Measurements from ENCODE around the gene RDH12. TPM values are rescaled to one million over a fixed set of nuclear protein-coding genes. Genes with fewer than 3 reads are reported as not detected.
A peak's percentile ranks its signal among the peaks of the same experiment; 100 is the strongest.

Gene RDH12
- total RNA-seq, 3 donors from 2014 or later, result not detected

DNA sequence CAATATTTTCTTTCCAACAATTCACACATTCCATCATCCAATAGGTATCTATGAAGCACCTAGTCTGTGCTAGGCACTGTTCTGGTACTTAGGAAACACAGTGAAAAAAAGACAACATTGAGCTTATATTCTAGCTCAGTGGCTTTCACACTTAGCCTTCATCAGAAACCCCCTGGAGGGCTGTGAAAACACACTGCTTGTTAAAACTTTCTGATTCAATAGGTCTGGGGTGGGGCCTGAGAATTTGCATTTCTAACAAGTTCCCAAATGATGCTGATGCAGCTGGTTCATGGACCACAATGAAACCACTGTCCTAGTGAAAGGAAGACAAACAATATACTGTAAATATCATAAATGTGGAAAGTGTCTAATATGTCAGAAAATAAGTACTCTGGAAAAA, 33.1 kb upstream of the RDH12 start:
- TF ChIP-seq, protein P1, sequence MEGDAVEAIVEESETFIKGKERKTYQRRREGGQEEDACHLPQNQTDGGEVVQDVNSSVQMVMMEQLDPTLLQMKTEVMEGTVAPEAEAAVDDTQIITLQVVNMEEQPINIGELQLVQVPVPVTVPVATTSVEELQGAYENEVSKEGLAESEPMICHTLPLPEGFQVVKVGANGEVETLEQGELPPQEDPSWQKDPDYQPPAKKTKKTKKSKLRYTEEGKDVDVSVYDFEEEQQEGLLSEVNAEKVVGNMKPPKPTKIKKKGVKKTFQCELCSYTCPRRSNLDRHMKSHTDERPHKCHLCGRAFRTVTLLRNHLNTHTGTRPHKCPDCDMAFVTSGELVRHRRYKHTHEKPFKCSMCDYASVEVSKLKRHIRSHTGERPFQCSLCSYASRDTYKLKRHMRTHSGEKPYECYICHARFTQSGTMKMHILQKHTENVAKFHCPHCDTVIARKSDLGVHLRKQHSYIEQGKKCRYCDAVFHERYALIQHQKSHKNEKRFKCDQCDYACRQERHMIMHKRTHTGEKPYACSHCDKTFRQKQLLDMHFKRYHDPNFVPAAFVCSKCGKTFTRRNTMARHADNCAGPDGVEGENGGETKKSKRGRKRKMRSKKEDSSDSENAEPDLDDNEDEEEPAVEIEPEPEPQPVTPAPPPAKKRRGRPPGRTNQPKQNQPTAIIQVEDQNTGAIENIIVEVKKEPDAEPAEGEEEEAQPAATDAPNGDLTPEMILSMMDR (IDR thresholded peaks at IDR 0.05), result no peak
- Histone ChIP-seq H3K4me1 (ENCODE audit: low read depth) (peaks cover 22% of the 10 kb centered on the region), H3K4me3 (no peak overlapping the region), H3K9me3 (no peaks in the 10 kb centered on the region), H3K36me3 (ENCODE audit: low read depth) (no peaks in the 10 kb centered on the region)
- DNase-seq (no peak), ATAC-seq (no peak)
- intact Hi-C loops (cut with DNase I, micrococcal nuclease), result loop anchor here in 1 of 2 donors (5.0 kb wide), 1 partner anchor 51 kb away; the partner anchor contains the start of gene ARG2

DNA sequence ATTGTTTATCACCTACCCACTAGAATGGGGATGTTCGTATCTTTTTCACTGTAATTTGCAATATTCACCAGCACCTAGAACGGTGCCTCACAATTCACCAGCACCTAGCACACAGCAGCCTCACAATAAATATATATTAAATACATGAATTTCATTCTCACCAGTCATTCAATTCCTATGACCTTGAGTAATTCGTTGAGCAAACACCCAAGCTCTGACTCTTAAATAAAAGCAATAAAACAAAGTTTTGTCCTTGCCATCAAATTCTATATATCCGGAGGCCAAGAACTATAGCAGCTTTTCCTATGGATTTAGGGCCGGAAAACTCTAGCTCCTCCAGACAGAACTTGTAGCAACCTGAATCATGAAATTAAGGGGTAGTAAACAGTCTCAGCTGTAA, 28.2 kb upstream of the RDH12 start:
- TF ChIP-seq, protein P1 (IDR thresholded peaks at IDR 0.05), result no peak
- DNase-seq (no peak), ATAC-seq (no peak)
- Histone ChIP-seq H3K9me3 (no peaks in the 10 kb centered on the region), H3K4me1 (ENCODE audit: low read depth) (peaks cover 28% of the 10 kb centered on the region), H3K4me3 (no peak overlapping the region), H3K36me3 (ENCODE audit: low read depth) (no peaks in the 10 kb centered on the region)
- intact Hi-C loops (cut with DNase I, micrococcal nuclease), result no loop called here

DNA sequence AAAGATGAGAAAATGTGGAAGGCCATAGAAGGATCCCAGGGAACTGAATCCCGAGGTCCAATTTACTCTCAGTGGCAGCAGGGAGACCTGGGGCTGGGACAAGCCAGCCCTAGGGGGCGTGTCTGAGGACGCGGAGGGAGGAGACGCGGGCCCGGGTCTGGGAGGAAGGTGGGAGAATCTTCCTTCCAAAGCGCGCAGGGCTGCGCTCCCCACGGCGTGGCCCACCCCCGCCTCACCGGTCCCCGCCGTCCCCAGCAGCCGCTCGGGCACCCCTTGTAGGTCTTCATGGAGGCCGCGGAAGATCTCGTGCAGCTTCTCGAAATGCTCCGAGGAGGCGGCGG, 27.6 kb upstream of the RDH12 start:
- ATAC-seq (peak; percentile 90), DNase-seq (peak; percentile 80 to 84 (median 84))
- H3K4me3 ChIP-seq, result peak overlapping the region; percentile 99
- H3K36me3 ChIP-seq (ENCODE audit: low read depth), result no peaks in the 10 kb centered on the region
- TF ChIP-seq, protein P1 (IDR thresholded peaks at IDR 0.05), result no peak
- peaks cover 26% of the 10 kb centered on the region for H3K4me1 ChIP-seq (ENCODE audit: low read depth)
- H3K9me3 ChIP-seq, result no peaks in the 10 kb centered on the region
- intact Hi-C loops (cut with DNase I, micrococcal nuclease), result no loop called here

DNA sequence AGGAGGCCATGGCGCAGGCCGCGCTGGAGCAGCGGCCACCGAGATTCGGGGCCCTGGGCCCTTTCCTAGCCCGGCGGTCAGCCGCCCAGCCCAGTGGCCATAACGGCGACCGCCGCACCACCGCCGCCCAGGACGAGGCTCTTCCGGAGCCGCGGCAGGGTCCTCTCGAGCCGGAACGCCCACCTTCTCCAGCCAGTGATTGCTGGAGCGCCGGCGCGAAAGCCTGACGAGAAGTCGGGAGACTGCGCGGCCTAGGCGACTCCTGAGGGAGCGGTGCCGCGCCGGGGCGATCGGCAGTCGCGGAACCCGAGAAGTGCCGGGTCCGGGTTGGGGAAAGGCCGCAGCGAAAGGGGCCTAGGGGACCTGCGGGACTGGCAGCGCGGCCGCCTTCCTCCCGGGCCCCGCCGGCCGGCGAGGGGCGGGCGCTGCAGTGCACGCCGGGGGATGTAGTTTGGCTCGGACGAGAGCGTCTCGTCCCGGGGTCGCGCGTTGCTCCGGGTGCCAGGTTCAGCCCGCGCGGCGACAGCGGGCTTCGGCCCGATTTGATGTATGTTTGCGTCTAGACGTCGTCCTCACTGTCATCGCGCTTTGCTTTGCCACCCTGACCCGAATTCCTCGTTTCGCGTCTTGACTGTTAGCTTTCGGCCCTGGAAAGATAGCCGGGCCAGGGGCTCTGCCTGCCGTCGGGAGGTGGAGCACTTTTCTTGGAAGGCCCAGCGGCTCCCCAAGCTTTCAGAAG, 27.0 kb upstream of the RDH12 start, which contains the start of gene VTI1B:
VTI1B (minus strand) TSS at position 153 of the 739 bp plus-strand sequence; CDS start at position 10, 143 bp downstream.
- H3K4me1 ChIP-seq (ENCODE audit: low read depth), result peaks cover 22% of the 10 kb centered on the region
- peak within 1 kb of the TSS; percentile 99 for H3K4me3 ChIP-seq
- ATAC-seq, result peak; percentile 95
- no peaks in the 10 kb centered on the region for H3K9me3 ChIP-seq
- DNase-seq, result peak; percentile 85 to 88 (median 86)
- TF ChIP-seq, protein P1 (IDR thresholded peaks at IDR 0.05), result no peak
- H3K36me3 ChIP-seq (ENCODE audit: low read depth), result no peaks in the 10 kb centered on the region
- intact Hi-C loops (cut with DNase I, micrococcal nuclease), result no loop called here

DNA sequence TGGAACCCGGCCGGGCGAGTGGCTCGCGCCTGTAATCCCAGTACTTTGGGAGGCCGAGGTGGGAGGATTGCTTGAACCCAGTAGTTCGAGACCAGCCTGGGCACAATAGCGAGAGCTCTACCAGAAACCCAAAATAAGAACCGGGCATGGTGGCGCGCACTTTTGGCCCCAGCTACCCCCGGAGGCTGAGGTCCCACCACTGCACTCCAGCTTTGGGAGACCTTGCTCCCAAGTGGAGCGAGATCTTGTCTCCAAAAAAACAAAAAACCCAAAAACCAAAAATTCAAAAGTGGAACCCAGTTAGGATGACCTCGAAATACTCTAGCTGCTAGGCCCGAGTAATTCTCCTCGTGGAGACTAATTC, 26.5 kb upstream of the RDH12 start:
- Histone ChIP-seq H3K4me1 (ENCODE audit: low read depth) (peaks cover 22% of the 10 kb centered on the region), H3K4me3 (peak overlapping the region; percentile 99), H3K9me3 (no peaks in the 10 kb centered on the region), H3K36me3 (ENCODE audit: low read depth) (no peaks in the 10 kb centered on the region)
- DNase-seq (no peak), ATAC-seq (no peak)
- intact Hi-C loops (cut with DNase I, micrococcal nuclease), result no loop called here
- TF ChIP-seq, protein P1 (IDR thresholded peaks at IDR 0.05), result no peak

All from mucosa of descending colon (tissue), 3 donors.